ENCODE measurements around the gene LAGE3.

The LAGE3 gene

DNA sequence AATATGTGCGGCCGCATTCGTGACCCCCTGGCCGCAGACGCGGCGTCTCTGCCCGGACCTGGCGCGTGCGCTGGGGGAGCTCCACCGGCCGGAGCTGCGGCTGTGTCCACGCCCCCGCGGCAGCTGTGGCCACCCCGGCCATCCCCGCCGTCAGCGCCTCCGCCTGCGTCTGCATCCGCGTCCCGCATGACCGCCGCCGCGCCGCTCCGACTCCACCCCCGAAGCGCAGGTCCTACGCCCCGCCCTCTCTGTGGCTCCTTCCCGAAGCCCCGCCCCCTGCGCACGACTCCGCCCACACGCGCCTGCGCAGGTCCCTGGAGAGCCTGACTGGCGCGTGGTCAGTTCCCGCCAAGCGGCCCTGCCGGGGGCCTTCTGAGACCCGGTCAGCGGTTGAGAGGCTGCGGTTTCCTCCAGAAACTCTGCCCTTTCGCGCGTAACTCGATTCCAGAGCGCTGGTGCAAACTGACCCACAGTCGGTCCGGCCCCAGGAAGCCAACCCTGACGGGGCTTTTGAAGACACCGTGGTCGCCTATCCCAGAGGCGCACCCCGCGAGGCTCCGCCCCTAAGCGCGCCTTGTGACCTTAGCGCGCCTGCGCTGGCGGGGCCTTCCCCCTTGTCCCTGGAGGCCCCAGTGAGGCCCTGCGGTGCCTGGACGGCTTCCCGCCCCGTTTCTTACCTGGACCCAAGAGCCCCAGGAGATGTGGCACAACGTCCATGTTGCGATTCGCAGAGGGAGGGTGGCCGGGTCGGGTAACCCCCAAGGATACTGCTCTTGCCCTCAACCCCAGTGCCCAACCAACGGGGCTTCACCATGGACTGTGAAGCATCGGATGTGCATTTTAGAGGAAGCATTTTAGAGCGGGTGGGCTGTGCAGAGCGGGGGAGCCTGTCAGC, at the start of gene LAGE3 (continued):
- TF ChIP-seq, protein P1, sequence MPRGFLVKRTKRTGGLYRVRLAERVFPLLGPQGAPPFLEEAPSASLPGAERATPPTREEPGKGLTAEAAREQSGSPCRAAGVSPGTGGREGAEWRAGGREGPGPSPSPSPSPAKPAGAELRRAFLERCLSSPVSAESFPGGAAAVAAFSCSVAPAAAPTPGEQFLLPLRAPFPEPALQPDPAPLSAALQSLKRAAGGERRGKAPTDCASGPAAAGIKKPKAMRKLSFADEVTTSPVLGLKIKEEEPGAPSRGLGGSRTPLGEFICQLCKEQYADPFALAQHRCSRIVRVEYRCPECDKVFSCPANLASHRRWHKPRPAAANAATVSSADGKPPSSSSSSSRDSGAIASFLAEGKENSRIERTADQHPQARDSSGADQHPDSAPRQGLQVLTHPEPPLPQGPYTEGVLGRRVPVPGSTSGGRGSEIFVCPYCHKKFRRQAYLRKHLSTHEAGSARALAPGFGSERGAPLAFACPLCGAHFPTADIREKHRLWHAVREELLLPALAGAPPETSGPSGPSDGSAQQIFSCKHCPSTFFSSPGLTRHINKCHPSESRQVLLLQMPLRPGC (tag by site-specific recombination; IDR thresholded peaks at IDR 0.05): no peak
- TF ChIP-seq ZNF629 (tag by site-specific recombination; IDR thresholded peaks at IDR 0.05): peak; percentile 57; the same call in 1 of the 2 replicates
- peak; percentile 20; the same call in 1 of the 2 replicates for TF ChIP-seq ZNF24 (tag by site-specific recombination; IDR thresholded peaks at IDR 0.05)
- TF ChIP-seq ZNF394 (tag by site-specific recombination; IDR thresholded peaks at IDR 0.05; ENCODE audit: borderline replicate concordance): peak; percentile 26
- TF ChIP-seq ZNF366 (tag by site-specific recombination; conservative IDR thresholded peaks at IDR 0.05): no peak
- no peak for TF ChIP-seq ZNF701 (tag by site-specific recombination; IDR thresholded peaks at IDR 0.05)
- TF ChIP-seq BCL11B (tag by site-specific recombination; IDR thresholded peaks at IDR 0.05; ENCODE audit: low read depth): peak; percentile 89
- no peak; the same call in 1 of the 2 replicates for TF ChIP-seq ZNF391 (tag by site-specific recombination; IDR thresholded peaks at IDR 0.05; ENCODE audit: borderline replicate concordance, low read depth)
- TF ChIP-seq ZNF561 (tag by site-specific recombination; IDR thresholded peaks at IDR 0.05; ENCODE audit: borderline replicate concordance): peak; percentile 79
- TF ChIP-seq ZNF555 (tag by site-specific recombination; conservative IDR thresholded peaks at IDR 0.05): no peak
- TF ChIP-seq, protein P2, sequence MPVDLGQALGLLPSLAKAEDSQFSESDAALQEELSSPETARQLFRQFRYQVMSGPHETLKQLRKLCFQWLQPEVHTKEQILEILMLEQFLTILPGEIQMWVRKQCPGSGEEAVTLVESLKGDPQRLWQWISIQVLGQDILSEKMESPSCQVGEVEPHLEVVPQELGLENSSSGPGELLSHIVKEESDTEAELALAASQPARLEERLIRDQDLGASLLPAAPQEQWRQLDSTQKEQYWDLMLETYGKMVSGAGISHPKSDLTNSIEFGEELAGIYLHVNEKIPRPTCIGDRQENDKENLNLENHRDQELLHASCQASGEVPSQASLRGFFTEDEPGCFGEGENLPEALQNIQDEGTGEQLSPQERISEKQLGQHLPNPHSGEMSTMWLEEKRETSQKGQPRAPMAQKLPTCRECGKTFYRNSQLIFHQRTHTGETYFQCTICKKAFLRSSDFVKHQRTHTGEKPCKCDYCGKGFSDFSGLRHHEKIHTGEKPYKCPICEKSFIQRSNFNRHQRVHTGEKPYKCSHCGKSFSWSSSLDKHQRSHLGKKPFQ (tag by site-specific recombination; IDR thresholded peaks at IDR 0.05): no peak
- no peak for TF ChIP-seq ZNF529 (tag by site-specific recombination; IDR thresholded peaks at IDR 0.05; ENCODE audit: insufficient replicate concordance)
- TF ChIP-seq KLF9 (tag by site-specific recombination; IDR thresholded peaks at IDR 0.05; ENCODE audit: low read depth): peak; percentile 69
- TF ChIP-seq, protein P3, sequence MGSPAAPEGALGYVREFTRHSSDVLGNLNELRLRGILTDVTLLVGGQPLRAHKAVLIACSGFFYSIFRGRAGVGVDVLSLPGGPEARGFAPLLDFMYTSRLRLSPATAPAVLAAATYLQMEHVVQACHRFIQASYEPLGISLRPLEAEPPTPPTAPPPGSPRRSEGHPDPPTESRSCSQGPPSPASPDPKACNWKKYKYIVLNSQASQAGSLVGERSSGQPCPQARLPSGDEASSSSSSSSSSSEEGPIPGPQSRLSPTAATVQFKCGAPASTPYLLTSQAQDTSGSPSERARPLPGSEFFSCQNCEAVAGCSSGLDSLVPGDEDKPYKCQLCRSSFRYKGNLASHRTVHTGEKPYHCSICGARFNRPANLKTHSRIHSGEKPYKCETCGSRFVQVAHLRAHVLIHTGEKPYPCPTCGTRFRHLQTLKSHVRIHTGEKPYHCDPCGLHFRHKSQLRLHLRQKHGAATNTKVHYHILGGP (tag by site-specific recombination; IDR thresholded peaks at IDR 0.05): no peak
- TF ChIP-seq ZBTB1 (tag by site-specific recombination; IDR thresholded peaks at IDR 0.05): no peak
- TF ChIP-seq, protein P4, sequence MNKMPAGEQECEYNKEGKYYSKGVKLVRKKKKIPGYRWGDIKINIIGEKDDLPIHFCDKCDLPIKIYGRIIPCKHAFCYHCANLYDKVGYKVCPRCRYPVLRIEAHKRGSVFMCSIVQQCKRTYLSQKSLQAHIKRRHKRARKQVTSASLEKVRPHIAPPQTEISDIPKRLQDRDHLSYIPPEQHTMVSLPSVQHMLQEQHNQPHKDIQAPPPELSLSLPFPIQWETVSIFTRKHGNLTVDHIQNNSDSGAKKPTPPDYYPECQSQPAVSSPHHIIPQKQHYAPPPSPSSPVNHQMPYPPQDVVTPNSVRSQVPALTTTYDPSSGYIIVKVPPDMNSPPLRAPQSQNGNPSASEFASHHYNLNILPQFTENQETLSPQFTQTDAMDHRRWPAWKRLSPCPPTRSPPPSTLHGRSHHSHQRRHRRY (tag by site-specific recombination; IDR thresholded peaks at IDR 0.05): no peak
- TF ChIP-seq, protein P5, sequence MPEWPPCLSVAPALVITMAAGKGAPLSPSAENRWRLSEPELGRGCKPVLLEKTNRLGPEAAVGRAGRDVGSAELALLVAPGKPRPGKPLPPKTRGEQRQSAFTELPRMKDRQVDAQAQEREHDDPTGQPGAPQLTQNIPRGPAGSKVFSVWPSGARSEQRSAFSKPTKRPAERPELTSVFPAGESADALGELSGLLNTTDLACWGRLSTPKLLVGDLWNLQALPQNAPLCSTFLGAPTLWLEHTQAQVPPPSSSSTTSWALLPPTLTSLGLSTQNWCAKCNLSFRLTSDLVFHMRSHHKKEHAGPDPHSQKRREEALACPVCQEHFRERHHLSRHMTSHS (tag by site-specific recombination; IDR thresholded peaks at IDR 0.05): no peak
- no peak for TF ChIP-seq GLI2 (tag by site-specific recombination; IDR thresholded peaks at IDR 0.05; ENCODE audit: borderline replicate concordance, low read depth)
- TF ChIP-seq ZNF223 (tag by site-specific recombination; IDR thresholded peaks at IDR 0.05): no peak
- no peak for TF ChIP-seq ZNF548 (tag by site-specific recombination; IDR thresholded peaks at IDR 0.05)
- TF ChIP-seq ZNF600 (tag by site-specific recombination; IDR thresholded peaks at IDR 0.05): peak; percentile 52
- TF ChIP-seq, protein P6, sequence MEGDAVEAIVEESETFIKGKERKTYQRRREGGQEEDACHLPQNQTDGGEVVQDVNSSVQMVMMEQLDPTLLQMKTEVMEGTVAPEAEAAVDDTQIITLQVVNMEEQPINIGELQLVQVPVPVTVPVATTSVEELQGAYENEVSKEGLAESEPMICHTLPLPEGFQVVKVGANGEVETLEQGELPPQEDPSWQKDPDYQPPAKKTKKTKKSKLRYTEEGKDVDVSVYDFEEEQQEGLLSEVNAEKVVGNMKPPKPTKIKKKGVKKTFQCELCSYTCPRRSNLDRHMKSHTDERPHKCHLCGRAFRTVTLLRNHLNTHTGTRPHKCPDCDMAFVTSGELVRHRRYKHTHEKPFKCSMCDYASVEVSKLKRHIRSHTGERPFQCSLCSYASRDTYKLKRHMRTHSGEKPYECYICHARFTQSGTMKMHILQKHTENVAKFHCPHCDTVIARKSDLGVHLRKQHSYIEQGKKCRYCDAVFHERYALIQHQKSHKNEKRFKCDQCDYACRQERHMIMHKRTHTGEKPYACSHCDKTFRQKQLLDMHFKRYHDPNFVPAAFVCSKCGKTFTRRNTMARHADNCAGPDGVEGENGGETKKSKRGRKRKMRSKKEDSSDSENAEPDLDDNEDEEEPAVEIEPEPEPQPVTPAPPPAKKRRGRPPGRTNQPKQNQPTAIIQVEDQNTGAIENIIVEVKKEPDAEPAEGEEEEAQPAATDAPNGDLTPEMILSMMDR (tag by site-specific recombination; IDR thresholded peaks at IDR 0.05): no peak
- TF ChIP-seq ZNF169 (tag by site-specific recombination; IDR thresholded peaks at IDR 0.05): no peak
- no peak for TF ChIP-seq ZNF155 (tag by site-specific recombination; IDR thresholded peaks at IDR 0.05)
- TF ChIP-seq, protein P7, sequence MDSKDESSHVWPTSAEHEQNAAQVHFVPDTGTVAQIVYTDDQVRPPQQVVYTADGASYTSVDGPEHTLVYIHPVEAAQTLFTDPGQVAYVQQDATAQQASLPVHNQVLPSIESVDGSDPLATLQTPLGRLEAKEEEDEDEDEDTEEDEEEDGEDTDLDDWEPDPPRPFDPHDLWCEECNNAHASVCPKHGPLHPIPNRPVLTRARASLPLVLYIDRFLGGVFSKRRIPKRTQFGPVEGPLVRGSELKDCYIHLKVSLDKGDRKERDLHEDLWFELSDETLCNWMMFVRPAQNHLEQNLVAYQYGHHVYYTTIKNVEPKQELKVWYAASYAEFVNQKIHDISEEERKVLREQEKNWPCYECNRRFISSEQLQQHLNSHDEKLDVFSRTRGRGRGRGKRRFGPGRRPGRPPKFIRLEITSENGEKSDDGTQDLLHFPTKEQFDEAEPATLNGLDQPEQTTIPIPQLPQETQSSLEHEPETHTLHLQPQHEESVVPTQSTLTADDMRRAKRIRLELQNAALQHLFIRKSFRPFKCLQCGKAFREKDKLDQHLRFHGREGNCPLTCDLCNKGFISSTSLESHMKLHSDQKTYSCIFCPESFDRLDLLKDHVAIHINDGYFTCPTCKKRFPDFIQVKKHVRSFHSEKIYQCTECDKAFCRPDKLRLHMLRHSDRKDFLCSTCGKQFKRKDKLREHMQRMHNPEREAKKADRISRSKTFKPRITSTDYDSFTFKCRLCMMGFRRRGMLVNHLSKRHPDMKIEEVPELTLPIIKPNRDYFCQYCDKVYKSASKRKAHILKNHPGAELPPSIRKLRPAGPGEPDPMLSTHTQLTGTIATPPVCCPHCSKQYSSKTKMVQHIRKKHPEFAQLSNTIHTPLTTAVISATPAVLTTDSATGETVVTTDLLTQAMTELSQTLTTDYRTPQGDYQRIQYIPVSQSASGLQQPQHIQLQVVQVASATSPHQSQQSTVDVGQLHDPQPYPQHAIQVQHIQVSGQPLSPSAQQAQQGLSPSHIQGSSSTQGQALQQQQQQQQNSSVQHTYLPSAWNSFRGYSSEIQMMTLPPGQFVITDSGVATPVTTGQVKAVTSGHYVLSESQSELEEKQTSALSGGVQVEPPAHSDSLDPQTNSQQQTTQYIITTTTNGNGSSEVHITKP (tag by site-specific recombination; IDR thresholded peaks at IDR 0.05): peak; percentile 24; the same call in 1 of the 2 replicates
- no peak for TF ChIP-seq MYNN (tag by site-specific recombination; IDR thresholded peaks at IDR 0.05; ENCODE audit: borderline replicate concordance)
- TF ChIP-seq REPIN1 (tag by site-specific recombination; IDR thresholded peaks at IDR 0.05; ENCODE audit: low read depth): no peak

Measured in HEK293 (cell line).